Measurements from ENCODE around the gene FLVCR2.

FLVCR2 gene

DNA sequence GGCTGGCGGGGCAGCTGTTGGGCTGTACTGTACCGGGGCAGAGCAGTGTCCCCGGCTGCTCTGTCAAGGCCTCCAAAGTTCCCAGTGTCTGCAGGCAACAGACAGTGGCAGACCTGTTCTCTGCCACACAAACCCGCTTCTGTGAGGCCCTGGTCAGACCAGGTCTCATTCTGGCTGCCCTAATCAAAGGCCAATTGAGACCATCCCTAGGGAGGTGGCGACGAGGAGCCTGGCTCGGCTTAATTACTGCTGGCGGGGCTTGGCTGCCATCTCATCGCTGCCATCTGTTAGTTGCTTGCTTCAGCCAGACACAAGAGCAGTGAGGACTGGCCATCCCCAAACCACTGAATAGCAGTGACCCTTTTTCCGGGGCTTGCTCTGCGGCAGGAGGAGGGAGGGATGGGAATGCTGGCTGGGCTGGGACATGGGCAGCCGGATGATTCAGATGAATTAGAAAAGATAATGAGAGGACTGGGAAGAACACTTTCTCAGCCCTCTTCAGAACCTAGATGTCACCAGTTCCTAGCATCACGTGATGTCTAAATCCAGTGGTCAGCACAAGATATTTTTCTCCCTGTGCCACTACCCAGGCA, 57.8 kb downstream of the FLVCR2 start:
- DNase-seq, result no peak

GRCh38 chr14:75640876-75641275, 62.5 kb downstream of the FLVCR2 start:
- no peak for DNase-seq

- DNase-seq, result no peak
These were observed 65.6 kb downstream of the FLVCR2 start for GRCh38 chr14:75643985-75644384.

DNA sequence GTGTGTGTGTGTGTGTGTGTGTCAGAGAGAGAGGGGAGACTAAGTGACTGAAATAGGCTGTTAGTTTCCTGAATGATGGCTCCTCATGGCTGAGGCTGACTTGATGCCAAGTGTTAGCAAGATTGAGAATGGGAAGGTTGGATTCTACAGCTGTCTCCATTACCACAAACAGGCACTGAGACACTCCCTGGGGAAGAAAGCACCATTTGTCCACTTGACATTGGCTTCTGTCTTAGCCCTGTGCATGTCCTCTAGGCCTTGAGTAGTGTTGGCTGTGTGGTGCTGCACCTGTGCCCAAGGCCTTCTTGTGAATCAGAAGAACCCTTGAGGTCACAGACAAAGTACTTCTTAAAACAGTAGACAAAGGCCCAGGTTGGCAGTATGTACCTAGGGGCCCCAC, 66.6 kb downstream of the FLVCR2 start:
- no peak for DNase-seq

- no peak for DNase-seq
These were observed 68.3 kb downstream of the FLVCR2 start for GRCh38 chr14:75646762-75647161.

GRCh38 chr14:75647640-75648039, 69.2 kb downstream of the FLVCR2 start:
- no peak for DNase-seq

- DNase-seq, result peak; percentile 6
These were observed 69.8 kb downstream of the FLVCR2 start for GRCh38 chr14:75648066-75648838.

DNA sequence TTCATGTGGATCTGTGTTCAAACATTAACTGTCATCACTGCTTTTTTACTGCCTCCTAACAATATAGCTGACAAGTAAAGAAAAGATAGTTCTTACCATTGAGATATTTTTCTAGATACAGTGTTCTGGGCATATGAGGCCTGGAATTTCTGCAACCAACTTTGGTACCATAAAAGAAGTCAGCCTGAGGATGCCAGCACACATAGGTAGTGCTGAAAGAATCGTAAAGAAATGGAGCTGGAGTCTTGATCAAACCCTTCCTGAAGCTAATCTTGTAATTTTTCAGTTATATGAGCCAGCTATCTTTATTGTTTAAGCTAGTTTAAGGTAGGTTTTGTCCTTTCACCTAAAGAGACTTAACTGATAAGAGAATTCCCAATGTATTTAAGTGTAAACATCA, 70.9 kb downstream of the FLVCR2 start:
- DNase-seq, result no peak

DNA sequence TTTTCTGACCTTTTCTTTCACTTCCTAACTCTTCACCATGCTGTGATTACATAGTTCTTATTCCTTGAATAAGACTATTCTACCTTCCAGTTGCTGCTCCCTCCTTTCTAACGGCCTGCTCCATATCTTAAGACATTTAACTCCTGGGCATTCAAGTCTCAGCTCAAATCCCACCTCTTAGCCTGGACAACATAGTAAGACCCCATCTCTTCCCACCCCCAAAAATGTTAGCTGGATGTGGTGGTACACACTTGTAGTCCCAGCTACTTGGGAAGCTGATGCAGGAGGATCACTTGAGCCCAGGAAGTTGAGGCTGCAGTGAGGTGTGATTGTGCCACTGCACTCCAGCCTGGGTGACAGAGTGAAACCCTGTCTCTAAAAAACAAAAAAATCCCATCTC, 71.4 kb downstream of the FLVCR2 start:
- DNase-seq, result no peak

GRCh38 chr14:75650253-75651058, 72.0 kb downstream of the FLVCR2 start:
- DNase-seq, result no peak

DNA sequence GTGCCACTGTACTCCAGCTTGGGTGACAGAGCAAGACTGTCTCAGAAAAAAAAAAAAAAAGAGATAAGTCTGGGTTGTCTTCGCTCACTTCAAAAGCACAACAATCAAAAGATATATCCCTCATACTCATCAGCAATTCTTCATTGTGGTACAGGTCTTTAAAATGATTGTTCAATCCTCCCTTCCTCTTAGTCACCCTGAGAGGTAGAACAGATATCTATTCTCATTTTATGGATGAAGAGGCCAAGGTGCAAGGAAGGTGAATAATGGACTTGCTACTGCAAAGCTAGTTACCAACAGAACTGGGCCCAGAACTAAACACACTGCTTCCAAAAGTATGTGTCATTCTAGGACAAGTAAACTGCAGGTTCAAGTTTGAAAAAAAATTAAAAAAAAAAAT, 75.1 kb downstream of the FLVCR2 start:
- DNase-seq, result no peak

DNA sequence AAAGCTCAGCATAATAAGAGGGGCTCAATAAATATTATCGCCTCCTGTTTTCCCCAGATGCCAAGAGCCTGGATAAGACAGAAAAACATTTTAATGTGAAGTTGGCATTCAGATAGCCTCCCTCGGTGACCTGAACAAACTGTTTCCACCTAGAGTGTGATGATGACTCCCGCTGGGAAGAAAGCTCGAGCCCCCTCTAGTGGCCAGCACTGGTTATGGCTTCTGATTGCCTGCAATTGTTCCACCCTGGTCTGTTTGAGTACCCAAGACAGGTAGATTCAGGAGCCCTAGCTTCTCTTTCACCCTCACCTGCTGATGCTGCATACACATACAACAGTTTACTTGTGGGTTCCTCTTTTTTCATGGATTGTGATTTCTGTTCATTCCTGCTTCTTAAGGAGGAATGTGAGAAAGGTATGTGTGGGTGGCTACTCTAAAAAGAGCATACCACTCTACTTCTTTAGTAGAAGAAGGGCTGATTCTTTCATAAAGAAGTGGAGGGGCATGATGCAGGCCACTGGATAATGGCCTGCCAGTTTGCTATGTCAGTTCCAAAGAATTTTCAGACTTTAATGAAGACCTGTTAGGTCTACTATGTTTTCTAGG, 75.8 kb downstream of the FLVCR2 start:
- peak; percentile 42 for DNase-seq

- no peak for DNase-seq
These were observed 76.8 kb downstream of the FLVCR2 start for GRCh38 chr14:75655235-75655634.

DNA sequence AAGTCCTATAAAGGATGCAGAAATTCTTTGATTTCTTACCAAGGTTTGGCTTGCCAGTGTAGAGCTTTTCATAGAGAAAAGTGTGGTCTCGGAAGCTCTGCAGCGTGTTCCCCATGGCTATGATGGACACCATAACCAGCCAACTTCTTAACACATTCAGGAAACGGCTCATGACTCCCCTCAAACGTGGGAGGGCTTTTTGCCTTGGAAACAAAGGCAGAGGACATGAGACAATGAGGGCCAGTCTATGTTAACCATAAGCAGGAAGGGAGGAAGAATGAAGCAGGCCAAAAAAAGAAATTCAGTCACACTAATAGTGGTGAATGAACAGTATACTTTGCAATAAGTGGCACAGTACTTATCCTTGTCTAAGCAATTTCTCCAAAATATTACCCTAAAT, 78.9 kb downstream of the FLVCR2 start:
- no peak for DNase-seq

GRCh38 chr14:75658957-75659356, 80.5 kb downstream of the FLVCR2 start:
- DNase-seq, result no peak

GRCh38 chr14:75660238-75660629, 81.8 kb downstream of the FLVCR2 start:
- DNase-seq, result no peak

GRCh38 chr14:75660630-75661498, 82.4 kb downstream of the FLVCR2 start, which contains the start of the genes ERG28 and TTLL5:
Gene ERG28 (minus strand): TSS chr14:75660876. CDS start chr14:75657502, 3,374 bp downstream.
Gene TTLL5 (plus strand): TSS chr14:75661246. CDS start chr14:75663150, 1,904 bp downstream.
- peak; percentile 80 for DNase-seq

GRCh38 chr14:75661499-75661814, 83.0 kb downstream of the FLVCR2 start:
- no peak for DNase-seq

DNA sequence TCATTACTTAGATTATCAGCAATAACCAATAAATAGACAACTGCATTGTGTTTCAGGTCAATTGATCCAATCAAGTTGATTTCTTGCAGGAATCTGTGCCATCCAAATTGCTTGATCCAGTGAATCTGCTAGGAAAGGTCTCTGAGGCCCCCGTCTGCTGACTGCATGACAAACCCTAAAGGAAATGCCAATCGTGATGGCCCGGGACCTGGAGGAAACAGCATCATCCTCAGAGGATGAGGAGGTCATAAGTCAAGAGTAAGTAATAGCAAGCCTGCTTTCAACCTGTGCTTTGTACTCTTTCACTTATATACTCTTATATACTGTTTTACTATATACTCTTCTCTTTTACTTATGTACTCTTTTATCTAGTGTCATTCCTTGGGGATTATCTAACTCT, 84.5 kb downstream of the FLVCR2 start:
- DNase-seq, result no peak

DNA sequence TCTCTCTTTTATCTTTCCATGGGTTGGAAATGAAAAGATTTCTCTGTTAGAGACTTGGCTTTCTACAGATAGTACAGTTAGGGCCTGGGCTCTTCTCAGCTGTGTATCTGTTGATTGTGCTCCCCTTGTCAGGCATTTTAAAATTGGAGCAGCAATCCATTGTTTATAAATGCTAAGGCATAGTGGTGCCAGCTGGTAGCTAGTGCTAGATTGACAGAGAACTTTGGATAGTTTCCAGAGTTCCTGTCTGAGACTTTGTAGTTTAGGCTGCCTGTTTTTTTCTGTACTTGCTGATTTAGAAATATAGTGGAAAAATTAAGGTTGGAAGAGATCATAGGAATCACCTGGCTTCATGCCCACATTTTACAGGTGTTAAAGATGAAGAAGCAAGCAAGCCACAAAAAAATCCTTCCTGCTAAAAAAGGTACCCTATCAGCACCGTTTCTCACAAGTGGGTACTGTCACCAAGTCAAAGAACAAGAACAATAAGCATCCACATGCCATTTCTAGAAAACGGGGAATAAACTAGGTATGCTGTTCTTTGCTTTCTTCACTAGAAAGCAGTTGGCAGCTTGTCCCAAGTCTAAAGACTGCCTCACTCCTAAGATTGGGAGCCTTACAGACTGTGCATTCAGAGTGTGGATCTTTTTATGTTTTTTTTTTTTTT, 88.8 kb downstream of the FLVCR2 start:
- DNase-seq, result no peak

- no peak for DNase-seq
These were observed 94.3 kb downstream of the FLVCR2 start for GRCh38 chr14:75672605-75673192.
